H1 (cell line): ENCODE data around the gene LRRC9.

Experiments
- EP300 ChIP-seq, 2 experiments: IDR thresholded peaks; 1 replicate in 1 of 2; 2 replicates in 1 of 2; pipeline ENCODE4 v1.6.1; 2011 to 2012; ENCODE audit warnings: low read depth in 2 of 2, low read length in 2 of 2, mild to moderate bottlenecking in 2 of 2, borderline replicate concordance in 1 of 2, inconsistent platforms in 1 of 2, moderate library complexity in 1 of 2
- EZH2 ChIP-seq: fragments of 200-600 bp; sonication (generic); IDR thresholded peaks from 2 replicates; pipeline ENCODE4 v1.7.1; 2012; ENCODE audit warnings: low read depth, mild to moderate bottlenecking, moderate library complexity, low read length, inconsistent platforms; ENCODE audit not compliant: severe bottlenecking
- POLR2A ChIP-seq, 2 experiments: IDR thresholded peaks; 1 replicate in 1 of 2; 2 replicates in 1 of 2; pipeline ENCODE4 v1.6.1; 2011; ENCODE audit warnings: low read depth in 2 of 2, low read length in 2 of 2, mild to moderate bottlenecking in 2 of 2; ENCODE audit errors: control extremely low read depth in 1 of 2
- TF ChIP-seq, protein P1 (sequence below), 3 experiments: IDR thresholded peaks; 1 replicate in 2 of 3; 2 replicates in 1 of 3; pipeline versions ENCODE4 v1.5.1 to v1.6.1; 2011; ENCODE audit warnings: low read length in 3 of 3, mild to moderate bottlenecking in 3 of 3, inconsistent platforms in 2 of 3, low read depth in 1 of 3, moderate library complexity in 1 of 3; ENCODE audit not compliant: insufficient read depth in 1 of 3; ENCODE audit errors: control extremely low read depth in 1 of 3
- TF ChIP-seq, protein P2 (sequence below): fragments of 300-600 bp; sonication (generic); IDR thresholded peaks from 2 replicates; pipeline ENCODE4 v1.7.1; 2012; ENCODE audit warnings: low read length, moderate library complexity, mild to moderate bottlenecking, inconsistent platforms; ENCODE audit not compliant: insufficient replicate concordance

DNA sequence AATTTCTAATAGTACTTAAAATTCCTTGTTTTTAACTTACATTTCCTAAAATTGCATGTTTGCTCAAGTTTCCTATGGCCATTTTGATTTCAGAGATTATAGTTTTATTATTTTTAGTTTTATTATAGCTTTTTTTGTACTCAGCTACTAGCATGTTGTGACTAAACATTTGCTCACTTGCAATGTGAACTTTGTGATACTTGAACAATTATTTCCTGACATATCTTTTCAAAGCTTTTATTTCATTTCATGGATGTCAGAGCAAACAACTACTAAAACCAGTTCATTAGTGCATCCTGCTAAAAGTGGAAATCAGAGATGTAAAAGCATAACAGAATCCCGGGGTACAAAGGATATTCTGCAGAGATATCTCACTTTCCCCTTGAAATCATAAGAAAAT is 138.1 kb downstream of the LRRC9 start:
- TF ChIP-seq, protein P1, sequence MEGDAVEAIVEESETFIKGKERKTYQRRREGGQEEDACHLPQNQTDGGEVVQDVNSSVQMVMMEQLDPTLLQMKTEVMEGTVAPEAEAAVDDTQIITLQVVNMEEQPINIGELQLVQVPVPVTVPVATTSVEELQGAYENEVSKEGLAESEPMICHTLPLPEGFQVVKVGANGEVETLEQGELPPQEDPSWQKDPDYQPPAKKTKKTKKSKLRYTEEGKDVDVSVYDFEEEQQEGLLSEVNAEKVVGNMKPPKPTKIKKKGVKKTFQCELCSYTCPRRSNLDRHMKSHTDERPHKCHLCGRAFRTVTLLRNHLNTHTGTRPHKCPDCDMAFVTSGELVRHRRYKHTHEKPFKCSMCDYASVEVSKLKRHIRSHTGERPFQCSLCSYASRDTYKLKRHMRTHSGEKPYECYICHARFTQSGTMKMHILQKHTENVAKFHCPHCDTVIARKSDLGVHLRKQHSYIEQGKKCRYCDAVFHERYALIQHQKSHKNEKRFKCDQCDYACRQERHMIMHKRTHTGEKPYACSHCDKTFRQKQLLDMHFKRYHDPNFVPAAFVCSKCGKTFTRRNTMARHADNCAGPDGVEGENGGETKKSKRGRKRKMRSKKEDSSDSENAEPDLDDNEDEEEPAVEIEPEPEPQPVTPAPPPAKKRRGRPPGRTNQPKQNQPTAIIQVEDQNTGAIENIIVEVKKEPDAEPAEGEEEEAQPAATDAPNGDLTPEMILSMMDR (IDR thresholded peaks at IDR 0.05; ENCODE audit: control extremely low read depth in 1 of 3, insufficient read depth in 1 of 3, low read depth in 1 of 3, low read length in 3 of 3), result no peak
- no peak for TF ChIP-seq EP300 (IDR thresholded peaks at IDR 0.05; ENCODE audit: borderline replicate concordance in 1 of 2, low read depth in 2 of 2, low read length in 2 of 2)
- no peak for TF ChIP-seq EZH2
- TF ChIP-seq POLR2A (IDR thresholded peaks at IDR 0.05; ENCODE audit: control extremely low read depth in 1 of 2, low read depth in 2 of 2, low read length in 2 of 2), result no peak
- TF ChIP-seq, protein P2, sequence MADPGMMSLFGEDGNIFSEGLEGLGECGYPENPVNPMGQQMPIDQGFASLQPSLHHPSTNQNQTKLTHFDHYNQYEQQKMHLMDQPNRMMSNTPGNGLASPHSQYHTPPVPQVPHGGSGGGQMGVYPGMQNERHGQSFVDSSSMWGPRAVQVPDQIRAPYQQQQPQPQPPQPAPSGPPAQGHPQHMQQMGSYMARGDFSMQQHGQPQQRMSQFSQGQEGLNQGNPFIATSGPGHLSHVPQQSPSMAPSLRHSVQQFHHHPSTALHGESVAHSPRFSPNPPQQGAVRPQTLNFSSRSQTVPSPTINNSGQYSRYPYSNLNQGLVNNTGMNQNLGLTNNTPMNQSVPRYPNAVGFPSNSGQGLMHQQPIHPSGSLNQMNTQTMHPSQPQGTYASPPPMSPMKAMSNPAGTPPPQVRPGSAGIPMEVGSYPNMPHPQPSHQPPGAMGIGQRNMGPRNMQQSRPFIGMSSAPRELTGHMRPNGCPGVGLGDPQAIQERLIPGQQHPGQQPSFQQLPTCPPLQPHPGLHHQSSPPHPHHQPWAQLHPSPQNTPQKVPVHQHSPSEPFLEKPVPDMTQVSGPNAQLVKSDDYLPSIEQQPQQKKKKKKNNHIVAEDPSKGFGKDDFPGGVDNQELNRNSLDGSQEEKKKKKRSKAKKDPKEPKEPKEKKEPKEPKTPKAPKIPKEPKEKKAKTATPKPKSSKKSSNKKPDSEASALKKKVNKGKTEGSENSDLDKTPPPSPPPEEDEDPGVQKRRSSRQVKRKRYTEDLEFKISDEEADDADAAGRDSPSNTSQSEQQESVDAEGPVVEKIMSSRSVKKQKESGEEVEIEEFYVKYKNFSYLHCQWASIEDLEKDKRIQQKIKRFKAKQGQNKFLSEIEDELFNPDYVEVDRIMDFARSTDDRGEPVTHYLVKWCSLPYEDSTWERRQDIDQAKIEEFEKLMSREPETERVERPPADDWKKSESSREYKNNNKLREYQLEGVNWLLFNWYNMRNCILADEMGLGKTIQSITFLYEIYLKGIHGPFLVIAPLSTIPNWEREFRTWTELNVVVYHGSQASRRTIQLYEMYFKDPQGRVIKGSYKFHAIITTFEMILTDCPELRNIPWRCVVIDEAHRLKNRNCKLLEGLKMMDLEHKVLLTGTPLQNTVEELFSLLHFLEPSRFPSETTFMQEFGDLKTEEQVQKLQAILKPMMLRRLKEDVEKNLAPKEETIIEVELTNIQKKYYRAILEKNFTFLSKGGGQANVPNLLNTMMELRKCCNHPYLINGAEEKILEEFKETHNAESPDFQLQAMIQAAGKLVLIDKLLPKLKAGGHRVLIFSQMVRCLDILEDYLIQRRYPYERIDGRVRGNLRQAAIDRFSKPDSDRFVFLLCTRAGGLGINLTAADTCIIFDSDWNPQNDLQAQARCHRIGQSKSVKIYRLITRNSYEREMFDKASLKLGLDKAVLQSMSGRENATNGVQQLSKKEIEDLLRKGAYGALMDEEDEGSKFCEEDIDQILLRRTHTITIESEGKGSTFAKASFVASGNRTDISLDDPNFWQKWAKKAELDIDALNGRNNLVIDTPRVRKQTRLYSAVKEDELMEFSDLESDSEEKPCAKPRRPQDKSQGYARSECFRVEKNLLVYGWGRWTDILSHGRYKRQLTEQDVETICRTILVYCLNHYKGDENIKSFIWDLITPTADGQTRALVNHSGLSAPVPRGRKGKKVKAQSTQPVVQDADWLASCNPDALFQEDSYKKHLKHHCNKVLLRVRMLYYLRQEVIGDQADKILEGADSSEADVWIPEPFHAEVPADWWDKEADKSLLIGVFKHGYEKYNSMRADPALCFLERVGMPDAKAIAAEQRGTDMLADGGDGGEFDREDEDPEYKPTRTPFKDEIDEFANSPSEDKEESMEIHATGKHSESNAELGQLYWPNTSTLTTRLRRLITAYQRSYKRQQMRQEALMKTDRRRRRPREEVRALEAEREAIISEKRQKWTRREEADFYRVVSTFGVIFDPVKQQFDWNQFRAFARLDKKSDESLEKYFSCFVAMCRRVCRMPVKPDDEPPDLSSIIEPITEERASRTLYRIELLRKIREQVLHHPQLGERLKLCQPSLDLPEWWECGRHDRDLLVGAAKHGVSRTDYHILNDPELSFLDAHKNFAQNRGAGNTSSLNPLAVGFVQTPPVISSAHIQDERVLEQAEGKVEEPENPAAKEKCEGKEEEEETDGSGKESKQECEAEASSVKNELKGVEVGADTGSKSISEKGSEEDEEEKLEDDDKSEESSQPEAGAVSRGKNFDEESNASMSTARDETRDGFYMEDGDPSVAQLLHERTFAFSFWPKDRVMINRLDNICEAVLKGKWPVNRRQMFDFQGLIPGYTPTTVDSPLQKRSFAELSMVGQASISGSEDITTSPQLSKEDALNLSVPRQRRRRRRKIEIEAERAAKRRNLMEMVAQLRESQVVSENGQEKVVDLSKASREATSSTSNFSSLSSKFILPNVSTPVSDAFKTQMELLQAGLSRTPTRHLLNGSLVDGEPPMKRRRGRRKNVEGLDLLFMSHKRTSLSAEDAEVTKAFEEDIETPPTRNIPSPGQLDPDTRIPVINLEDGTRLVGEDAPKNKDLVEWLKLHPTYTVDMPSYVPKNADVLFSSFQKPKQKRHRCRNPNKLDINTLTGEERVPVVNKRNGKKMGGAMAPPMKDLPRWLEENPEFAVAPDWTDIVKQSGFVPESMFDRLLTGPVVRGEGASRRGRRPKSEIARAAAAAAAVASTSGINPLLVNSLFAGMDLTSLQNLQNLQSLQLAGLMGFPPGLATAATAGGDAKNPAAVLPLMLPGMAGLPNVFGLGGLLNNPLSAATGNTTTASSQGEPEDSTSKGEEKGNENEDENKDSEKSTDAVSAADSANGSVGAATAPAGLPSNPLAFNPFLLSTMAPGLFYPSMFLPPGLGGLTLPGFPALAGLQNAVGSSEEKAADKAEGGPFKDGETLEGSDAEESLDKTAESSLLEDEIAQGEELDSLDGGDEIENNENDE, result no peak
